ENCODE measurements around the gene YTHDC1.
"Not testable (repeated sequence)": the region's sequence is repeated elsewhere in the genome, so short reads cannot be mapped to it uniquely, and the experiment has no call there.

The YTHDC1 gene

DNA sequence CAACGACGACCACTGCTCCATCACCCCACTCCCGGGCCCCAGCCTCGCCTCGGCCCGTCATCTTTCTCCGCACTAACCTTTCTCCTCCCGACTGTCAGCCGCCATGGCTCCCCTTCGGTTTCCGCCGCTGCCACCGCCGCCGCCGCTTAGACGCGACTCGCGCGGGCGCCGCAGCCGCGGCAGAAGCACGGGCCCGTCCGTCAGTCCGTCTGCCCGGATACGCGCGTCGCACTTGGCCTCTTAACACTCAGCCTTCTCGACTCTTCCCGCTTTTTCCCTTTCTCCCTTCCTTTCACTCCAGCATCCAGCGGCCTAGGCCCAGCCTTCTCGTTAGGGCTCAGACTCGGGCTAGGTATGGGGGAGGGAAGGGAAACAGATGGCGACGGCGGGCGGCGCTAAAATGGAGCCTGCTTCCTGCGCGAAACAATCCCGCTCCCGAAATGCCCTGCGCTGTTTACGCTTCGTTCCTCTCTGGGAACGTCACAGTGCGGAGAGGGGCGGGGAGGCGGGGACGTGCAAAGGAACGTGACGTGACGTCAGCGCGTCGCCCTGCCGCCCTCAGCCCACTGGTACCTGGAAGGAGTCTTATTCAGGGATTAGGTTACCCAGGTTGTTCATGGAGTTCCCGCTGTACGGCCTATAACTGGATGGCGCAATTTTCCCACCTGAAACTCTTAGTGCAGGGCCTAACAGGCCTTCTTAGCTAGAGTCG lies at the start of gene YTHDC1:
TSS of gene YTHDC1 (minus strand) at position 442 of the 712 bp plus-strand sequence. CDS start at position 105, 337 bp downstream.
- peak; percentile 96 for DNase-seq (ENCODE audit: low spot score)

DNA sequence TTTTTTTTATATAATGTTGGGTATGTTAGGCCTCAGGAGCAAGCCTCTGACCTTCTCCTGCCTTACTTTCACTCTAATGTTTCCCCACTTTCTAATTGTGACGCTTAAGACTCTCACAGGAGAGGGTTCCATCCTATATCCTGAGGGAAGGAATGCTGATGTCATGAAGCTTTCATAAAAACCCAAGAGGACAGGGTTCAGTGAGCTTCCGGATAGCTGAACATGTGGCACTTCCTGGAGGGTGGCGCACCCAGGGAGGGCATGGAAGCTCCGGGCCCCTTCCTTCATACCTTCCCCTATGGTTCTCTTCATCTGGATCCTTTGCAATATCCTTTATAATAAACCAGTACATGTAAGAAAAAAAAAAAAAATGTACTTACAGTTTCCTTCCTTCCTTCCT lies 49.4 kb upstream of the YTHDC1 start:
- DNase-seq (ENCODE audit: low spot score), result no peak

DNA sequence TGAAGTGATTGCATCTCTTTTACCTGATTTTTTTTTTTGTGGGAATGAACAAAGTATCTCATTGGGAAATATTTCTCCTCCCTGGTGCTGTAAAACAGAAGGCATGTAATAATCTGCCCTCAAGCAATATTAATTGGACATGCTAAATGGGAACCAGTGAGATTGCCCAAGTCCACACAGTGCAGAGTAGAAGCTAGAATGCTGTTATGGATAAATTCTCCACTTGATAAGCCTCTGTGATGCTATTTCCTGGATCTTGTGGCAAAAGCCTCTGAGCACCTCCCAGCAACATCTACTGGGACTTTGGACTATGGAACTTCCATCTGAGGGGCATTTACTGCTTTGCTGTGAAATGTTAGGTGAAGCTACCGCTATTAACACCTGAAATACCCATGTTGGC lies 46.9 kb upstream of the YTHDC1 start:
- no peak for DNase-seq (ENCODE audit: low spot score)

DNA sequence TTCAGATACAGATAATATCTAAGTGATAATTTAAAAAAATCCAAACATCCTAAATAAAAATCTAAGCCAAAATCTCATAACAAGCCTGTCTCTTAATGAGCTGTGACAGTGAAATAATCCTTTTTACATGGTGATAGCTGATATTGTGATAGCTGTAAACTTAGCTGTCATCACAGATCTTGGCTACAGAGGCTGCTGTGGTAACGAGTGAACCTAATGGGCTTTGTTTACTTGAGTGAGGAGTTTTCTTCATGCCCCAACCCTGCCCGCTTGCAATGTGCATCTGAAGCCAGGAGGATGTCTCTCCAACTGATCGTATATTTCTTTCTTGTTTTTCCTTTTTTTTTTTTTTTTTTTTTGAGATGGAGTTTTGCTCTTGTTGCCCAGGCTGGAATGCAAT lies 41.5 kb upstream of the YTHDC1 start:
- DNase-seq (ENCODE audit: low spot score), result no peak

DNA sequence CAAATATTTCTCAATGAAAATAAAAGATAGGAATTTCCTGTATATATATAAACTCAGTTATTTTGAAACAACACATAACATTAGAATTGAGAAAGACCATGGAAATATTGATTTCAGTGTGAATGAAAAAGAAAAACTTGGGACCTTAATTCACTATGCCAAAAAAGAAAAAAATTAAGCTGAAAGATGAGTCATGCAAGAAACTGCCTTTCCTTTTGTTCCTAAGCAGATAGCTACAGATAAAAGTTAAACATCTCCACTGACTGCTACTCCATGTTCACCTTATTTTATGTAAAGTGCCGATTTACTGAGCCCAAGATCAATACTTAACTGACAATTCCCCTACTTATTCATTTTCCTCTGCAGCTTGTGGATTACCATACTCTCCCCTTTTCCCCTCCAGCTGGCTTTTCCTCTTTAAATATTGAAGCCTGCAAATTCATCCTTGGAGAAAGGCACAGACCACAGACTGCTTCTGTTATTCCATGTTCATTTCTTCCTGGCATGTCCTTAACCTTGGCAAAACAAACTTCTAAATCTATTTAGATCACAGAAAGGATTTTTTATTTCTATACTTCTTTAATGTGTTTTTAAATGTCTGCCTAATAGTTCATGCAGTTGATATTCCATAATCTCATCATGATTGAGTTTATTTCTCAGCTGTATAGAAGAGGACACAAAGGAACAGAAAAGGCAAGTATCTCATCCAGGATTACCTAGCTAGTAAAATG lies 40.5 kb upstream of the YTHDC1 start:
- no peak for DNase-seq (ENCODE audit: low spot score)

DNA sequence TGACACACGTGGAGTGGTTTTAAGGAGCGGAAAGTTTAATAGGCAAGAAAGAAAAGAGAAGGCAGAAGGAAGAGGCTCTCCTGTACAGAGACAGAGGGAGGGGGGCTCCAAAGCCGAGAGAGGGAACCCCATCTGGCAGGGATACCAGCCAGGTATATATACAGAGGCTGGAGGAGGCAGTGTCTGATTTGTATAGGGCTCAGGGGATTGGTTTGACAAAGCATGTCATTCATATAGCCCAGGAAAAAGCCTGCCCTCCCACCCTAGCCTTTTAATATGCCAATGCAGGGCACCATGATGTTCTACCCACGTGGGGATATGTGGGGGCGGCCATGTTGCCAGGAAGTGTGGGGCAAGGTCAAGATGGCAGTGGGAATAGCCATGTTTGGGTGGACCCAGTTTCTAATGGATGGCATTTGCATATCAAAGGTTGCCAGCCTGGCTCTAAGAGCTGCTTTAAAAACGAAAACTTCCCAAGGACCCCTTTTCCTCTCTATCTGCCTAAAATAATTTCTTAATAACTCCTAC lies 39.6 kb upstream of the YTHDC1 start:
- DNase-seq (ENCODE audit: low spot score), result not testable (repeated sequence)

DNA sequence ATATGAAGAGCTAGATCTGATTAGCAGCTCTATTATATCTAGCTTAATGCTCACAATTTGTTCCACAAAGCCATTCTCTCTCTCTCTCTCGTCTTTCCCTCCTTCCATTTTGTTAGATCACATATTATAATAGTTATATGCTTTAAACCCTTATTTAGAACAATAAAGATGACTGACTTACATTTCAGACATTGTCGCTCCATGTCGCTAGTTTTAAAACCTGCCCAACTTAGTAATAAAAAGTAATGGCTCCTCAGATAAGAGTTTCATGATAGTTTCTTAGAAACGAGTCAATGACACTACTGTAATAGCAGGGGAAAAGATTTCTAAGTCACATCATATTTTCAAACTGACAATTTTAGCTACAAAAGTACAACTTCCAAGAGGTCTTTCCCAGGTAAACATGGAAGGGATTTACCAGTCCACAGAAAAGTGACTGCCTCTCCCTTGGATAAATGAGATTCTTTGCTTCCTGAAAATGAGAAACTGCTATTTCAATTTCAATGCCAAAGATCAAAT lies 38.5 kb upstream of the YTHDC1 start:
- DNase-seq (ENCODE audit: low spot score), result no peak

DNA sequence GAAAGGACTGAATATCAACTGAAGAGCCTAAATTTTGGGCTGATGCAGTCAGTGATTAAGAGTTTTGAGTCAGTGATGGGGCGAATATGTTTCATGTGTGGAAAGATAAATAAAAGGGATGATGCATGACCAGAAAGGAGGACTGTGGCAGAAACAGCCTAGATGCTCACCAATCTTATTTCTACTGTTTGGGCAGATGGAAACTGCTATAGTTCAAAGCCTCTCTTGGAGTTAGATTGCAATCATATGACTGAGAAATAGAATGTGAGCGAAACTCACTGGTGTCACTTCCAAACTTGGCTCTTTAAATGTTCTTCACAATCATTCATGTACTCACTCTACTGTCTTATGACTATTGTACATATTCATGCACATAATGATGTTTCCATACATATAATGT lies 35.4 kb upstream of the YTHDC1 start:
- DNase-seq (ENCODE audit: low spot score), result no peak

DNA sequence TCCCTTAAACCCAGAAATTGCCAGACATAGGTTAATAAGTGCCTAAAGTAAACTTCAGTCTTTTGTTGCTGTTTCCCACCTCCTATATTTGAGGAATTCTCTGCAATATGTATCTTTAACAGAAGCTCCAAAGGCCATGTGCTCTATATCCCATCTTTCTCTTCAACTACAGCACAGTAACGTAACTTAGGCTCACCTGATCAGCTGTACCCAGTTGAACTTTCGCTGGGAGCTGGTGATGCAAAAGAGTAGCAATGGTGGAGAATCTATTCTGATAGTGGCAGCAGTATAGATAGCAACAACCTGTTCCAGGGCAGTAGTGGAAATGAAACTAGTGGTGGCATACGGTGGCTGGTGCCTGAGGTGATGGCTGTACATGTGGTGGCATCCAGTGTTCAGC lies 33.2 kb upstream of the YTHDC1 start:
- DNase-seq (ENCODE audit: low spot score), result no peak

DNA sequence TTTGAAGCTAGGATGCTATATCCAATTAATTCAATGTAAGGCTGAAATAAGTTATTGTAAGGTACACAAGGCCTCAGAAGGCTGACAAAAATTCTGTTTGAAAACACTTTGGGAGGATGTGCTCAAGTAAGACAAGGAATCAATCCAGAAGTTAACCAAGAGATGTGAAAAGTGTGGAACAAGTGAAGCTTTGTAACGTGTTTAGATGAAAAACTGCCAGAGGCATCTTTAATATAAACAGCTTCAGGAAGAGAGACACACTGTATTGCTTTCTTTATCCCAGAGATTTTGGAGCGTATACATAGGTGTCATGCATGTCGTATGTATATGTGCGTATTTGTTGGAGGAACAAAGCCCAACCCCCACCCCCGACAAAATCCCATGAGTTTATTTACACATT lies 28.3 kb upstream of the YTHDC1 start:
- no peak for DNase-seq (ENCODE audit: low spot score)

DNA sequence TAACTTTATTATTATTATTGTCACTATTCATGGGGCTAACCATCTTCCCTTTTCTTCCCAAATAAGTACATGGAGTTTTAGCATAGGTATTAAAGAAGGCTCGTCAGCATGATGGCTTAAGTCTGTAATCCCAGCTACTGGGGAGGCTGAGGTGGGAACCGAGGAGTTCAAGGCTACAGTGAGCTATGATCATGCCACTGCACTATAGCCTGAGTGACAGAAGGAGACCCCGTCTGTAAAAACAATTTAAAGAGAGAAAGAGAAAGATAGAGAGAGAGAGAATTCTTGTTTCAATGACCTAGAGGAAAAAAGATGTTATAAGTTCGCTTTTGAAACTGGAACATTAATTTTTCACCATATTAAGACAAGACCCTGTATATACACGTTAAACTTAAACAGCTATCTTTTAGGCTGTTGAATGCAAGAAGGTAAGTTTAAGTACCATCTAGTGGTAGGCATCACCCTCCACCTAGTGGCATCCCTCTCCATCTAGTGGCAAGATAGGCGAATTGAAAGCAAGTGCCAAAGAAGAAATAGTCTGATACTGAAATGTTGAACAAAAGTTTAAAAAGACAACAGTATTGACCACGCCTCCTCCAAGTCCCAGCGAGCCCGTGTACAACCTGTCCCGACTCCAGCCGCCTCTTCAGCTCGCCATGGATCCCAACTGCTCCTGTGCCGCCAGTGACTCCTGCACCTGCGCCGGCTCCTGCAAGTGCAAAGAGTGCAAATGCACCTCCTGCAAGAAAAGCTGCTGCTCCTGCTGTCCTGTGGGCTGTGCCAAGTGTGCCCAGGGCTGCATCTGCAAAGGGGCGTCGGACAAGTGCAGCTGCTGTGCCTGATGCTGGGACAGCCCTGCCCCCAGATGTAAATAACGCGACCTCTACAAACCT lies 26.0 kb upstream of the YTHDC1 start:
- DNase-seq (ENCODE audit: low spot score), result peak; percentile 64

DNA sequence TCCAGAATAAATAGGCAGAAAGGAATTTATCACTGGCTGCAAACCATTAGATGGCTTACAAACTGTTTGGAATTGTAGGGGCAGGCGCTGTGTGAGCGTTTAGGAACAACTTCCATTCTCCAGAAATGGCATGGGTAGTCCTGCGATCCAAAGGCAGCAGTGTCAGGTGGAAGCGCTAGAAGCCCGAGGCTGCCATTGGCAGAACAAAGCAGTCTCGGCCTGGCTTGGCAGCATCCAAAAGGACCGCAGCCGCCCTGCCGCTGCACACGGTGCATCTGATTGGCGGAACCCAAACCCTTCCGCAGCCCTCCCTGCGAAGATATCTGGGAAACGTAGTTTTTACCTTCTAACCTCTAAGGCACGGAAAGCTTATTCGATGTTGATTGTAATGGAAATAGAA lies 23.6 kb upstream of the YTHDC1 start:
- peak; percentile 86 for DNase-seq (ENCODE audit: low spot score)

DNA sequence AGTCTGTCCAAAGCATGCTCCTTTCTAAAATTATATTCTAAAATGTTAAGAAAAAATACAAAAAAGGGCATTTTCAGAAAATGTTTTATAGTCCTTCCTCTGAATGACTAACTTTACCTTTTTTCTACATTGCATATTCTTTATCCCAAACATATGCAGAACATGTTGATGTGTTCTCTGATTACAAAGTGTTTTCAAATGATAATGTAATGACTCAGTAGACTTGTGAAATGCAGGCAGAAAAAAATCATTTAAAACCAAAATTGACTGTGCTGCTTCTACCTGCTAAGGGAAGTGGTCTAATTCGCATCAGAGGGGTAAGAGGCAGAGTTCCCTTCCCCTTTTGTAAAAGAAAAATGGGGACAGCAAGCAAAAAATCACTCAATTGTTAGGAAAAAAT lies 22.7 kb upstream of the YTHDC1 start:
- DNase-seq (ENCODE audit: low spot score), result no peak

DNA sequence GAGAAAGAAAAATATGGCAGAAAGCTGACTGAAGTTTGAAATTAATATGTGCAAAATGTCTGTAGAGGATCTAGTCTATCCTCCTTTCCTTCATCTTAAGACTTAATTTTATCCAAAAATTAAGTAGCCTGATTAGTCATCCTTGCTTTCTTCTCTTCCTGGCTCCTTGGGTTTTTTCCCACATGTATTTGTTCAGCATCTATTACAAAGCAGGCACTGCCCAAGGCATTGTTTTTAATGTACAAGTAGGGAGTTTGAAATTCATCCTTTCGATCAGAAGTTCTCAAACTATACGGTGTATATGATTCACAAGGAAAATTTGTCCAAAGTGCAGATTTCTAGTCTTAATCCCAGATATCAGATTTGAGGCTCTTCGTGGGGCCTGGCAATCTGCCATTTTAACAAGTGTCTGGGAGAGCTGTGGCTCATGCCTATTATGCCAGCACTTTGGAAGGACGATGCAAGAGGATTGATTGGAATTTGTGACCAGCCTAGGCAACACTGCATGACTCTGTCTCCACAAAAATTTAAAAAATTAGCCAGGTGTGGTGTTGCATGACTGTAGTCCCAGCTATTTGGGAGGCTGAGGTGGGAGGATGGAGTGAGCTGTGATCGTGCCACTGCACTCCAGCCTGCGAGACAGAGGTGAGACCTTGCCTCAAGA lies 19.4 kb upstream of the YTHDC1 start:
- DNase-seq (ENCODE audit: low spot score), result peak; percentile 30

DNA sequence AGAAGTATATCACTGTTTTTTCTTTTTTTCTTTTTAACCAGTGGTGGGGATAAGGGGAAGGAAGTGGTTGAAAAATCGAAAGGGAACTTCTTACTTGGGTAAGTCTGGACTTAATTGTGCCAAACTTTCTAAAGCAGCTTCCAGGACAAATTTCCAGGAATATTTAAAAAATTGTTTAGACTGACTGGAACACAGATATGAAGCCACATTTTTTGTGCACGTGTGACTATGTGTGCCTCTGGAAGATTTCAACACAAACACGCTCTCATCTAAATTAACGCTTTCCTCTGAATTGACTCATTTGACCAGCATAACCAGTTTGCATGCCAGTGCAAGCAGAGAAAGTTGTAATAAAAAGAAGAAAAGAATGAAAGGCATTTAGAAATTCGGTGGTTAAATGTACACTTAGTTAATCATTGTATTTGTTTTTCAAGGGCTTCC lies 18.8 kb upstream of the YTHDC1 start:
- peak; percentile 70 for DNase-seq (ENCODE audit: low spot score)

DNA sequence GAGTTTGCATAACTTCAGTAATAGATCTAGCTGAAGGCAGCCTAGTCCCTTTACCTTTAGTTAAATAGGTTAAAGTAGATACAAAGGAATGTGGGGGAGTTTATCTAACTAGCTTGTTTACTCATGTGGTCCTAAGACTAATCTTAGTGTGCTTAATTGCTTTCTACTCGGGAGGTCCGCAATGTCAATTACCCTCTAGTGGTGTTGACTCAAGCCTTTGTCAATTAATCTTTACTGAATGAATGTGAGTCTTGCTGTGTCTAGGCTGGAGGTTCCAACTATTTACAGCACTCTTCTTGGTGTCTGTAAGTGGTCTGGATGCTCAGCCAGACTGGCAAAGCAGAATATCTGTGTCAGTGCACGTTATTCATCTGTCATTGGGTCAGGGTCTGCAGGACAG lies 17.9 kb upstream of the YTHDC1 start:
- no peak for DNase-seq (ENCODE audit: low spot score)

DNA sequence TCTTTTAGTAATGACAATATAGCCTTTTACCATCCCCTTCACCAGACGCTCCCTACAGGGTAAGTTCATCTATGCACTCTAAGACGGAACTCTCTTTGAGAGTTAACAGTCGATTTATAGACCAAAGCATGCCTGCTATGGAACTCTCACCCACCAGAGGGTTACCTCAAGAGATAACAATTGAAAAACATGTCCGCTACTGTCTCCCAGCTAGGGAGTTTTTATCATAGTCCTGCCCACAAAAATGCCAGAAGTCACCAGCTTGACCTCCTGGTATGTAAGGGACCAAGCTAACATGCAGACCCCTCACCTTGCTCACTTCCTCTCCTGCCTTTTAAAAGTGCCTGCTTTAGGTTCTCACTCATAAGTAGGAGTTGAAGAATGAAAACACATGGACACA lies 16.7 kb upstream of the YTHDC1 start:
- no peak for DNase-seq (ENCODE audit: low spot score)

DNA sequence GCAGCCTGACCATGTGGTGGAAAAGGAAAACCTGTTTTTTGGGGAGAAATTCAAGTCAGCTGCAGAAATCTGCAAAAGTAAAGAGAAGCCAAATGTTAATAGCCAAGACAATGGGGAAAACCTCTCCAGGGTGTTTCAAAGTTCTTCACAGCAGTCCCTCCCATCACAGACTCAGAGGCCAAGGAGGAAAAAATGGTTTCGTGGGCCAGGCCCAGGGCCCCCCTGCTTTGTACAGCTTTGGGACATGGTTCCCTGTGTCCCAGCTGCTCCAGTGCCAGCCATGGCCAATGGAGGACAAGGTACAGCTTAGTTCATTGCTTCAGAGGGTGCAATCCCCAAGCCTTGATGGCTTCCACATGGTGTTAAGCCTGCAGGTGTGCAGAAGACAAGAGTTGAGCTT lies 15.2 kb upstream of the YTHDC1 start:
- no peak for DNase-seq (ENCODE audit: low spot score)

DNA sequence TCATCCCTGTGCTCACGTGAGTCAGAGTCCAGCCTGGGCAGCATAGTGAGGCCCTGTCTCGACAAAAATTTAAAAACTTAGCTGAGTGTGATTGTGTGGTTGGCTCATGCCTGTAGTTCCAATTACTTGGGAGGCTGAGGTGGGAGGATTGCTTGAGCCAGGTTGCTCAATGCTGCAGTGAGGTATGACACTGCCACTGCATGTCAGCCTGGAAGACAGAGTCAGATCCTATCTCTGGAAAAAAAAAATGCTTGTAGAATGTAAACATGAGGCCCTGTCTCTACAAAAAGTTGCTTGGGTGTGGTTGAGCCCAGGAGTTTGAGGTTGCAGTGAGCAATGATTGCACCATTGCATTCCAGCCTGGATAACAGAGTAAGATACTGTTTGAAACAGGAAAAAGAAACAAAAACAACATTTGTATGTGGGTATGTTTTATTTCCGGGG lies 11.3 kb upstream of the YTHDC1 start:
- DNase-seq (ENCODE audit: low spot score), result peak; percentile 61

DNA sequence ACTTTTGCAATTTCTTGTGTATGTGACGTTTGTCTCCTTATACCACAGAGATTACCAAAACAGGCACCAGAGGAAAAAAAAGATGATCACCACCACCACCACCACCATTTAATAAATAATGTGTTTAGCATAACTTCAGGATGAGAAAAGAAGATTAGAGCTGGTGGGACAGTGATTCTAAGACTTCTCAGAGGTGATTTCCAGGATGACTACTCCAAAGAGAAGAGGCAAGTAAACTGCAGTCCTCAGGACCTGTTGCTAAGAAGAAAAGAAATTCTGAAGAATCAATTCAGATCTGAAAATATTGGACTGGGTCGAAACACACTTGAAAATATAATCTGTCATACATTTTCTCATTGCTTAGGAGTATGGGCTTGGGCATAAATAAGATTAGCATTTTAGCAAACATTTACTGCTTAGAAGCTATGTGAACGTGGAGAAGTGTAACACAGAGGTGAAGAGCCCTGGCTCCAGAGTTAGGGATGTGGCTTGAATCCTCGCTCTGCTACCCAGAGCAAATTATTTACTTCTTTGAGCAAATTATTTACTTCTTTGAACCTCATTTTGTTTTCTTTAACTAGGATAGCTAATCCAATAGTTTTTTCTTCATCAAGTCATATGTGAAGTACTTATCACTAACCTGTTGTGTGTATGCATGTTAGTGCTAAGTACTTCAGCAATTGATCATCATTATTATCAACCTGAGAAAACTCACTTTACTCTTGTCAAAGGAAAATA lies 10.5 kb upstream of the YTHDC1 start:
- no peak for DNase-seq (ENCODE audit: low spot score)

DNA sequence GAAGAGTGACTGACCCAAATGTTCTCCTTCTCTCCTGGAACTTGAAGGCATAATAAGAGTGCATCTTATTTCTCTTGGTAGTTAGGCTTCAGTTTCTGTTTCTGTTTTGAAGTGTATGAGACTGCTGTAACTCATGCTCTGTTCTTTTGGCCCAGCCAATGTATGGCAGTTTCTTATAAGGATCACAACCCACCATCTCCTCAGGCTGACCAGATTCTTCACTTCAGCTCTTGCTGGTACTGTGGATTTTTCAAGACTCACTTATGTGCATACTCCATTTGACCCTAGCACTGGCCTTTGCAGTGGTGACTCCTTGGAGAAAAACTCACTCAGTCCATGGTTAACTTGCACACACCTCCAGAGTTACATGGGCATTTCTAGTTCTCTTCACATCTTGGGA lies 9.6 kb upstream of the YTHDC1 start:
- no peak for DNase-seq (ENCODE audit: low spot score)
